CD14-positive monocyte (primary cell): ENCODE results near the gene TAF13. TPM values are rescaled to one million over a fixed set of nuclear protein-coding genes. Genes with fewer than 3 reads are reported as not detected.
"Not testable (repeated sequence)": the region's sequence is repeated elsewhere in the genome, so short reads cannot be mapped to it uniquely, and the experiment has no call there.

ENCODE experiments used
- DNase-seq, 3 donors: peaks; one replicate each; pipeline ENCODE4 v3.0.0-alpha.2; 2011 to 2022
- H2AFZ ChIP-seq: 2 replicates; pipeline ENCODE4 v1.6.0; 2012; ENCODE audit warnings: mild to moderate bottlenecking, low read depth, low read length, inconsistent platforms; ENCODE audit not compliant: insufficient read depth, poor library complexity, severe bottlenecking
- H3K27ac ChIP-seq, 2 donors: 1 replicate in 1 of 2; 2 replicates in 1 of 2; pipeline ENCODE4 v1.5.1; 2012 to 2013; ENCODE audit warnings: low read length in 2 of 2, control low read depth in 1 of 2, inconsistent platforms in 1 of 2, low read depth in 1 of 2, mild to moderate bottlenecking in 1 of 2
- H3K27me3 ChIP-seq, 2 donors: one replicate each; pipeline versions ENCODE4 v1.6.0 to v1.6.1; 2011 to 2013; ENCODE audit warnings: low read length in 2 of 2; ENCODE audit not compliant: control insufficient read depth in 2 of 2, insufficient read depth in 2 of 2
- H3K36me3 ChIP-seq, 2 donors: replicated peaks in 1 of 2; 1 replicate in 1 of 2; 2 replicates in 1 of 2; pipeline versions ENCODE4 v1.5.1 to v1.6.1; 2012 to 2013; ENCODE audit warnings: low read length in 2 of 2, control low read depth in 1 of 2, inconsistent platforms in 1 of 2, mild to moderate bottlenecking in 1 of 2; ENCODE audit not compliant: insufficient read depth in 2 of 2, control insufficient read depth in 1 of 2
- H3K4me1 ChIP-seq, 2 donors: 1 replicate in 1 of 2; 2 replicates in 1 of 2; pipeline versions ENCODE4 v1.5.1 to v1.6.1; 2012 to 2013; ENCODE audit warnings: low read length in 2 of 2, control low read depth in 1 of 2, inconsistent platforms in 1 of 2, mild to moderate bottlenecking in 1 of 2, moderate library complexity in 1 of 2; ENCODE audit not compliant: insufficient read depth in 2 of 2, control insufficient read depth in 1 of 2
- H3K4me2 ChIP-seq: replicated peaks from 2 replicates; pipeline ENCODE3; 2012; ENCODE audit warnings: low read length, moderate library complexity, mild to moderate bottlenecking; ENCODE audit not compliant: poor library complexity, severe bottlenecking; ENCODE audit errors: extremely low read depth
- H3K4me3 ChIP-seq, 3 experiments: fragments of 200-600 bp in 1 of 3; sonication (generic) in 1 of 3; replicated peaks in 1 of 3; 1 replicate in 2 of 3; 2 replicates in 1 of 3; pipeline ENCODE4 v1.5.1; 2011 to 2013; ENCODE audit warnings: low read length in 3 of 3, mild to moderate bottlenecking in 3 of 3, control low read depth in 2 of 3, low read depth in 2 of 3, inconsistent platforms in 1 of 3, moderate library complexity in 1 of 3
- H3K79me2 ChIP-seq: 2 replicates; pipeline ENCODE4 v1.6.0; 2012; ENCODE audit warnings: mild to moderate bottlenecking, control low read depth, inconsistent platforms, low read length, moderate library complexity; ENCODE audit not compliant: insufficient read depth
- H3K9ac ChIP-seq: 2 replicates; pipeline ENCODE4 v1.6.0; 2017; ENCODE audit warnings: low read length, mild to moderate bottlenecking; ENCODE audit not compliant: insufficient read depth, poor library complexity, severe bottlenecking
- H3K9me3 ChIP-seq, 2 donors: replicated peaks in 1 of 2; 1 replicate in 1 of 2; 2 replicates in 1 of 2; pipeline versions ENCODE4 v1.5.1 to v1.6.1; 2012 to 2013; ENCODE audit warnings: low read length in 2 of 2, control low read depth in 1 of 2; ENCODE audit not compliant: control insufficient read depth in 1 of 2, insufficient read depth in 1 of 2
- H4K20me1 ChIP-seq: 2 replicates; pipeline ENCODE4 v1.6.0; 2012; ENCODE audit warnings: mild to moderate bottlenecking, low read length, control low read depth, moderate library complexity; ENCODE audit not compliant: insufficient read depth
- H3K27ac Mint-ChIP-seq, 7 donors: one replicate each; pipeline ENCODE4 v1.8.0; 2020; ENCODE audit warnings: mild to moderate bottlenecking in 7 of 7, mixed read lengths in 7 of 7, moderate library complexity in 6 of 7, inconsistent platforms in 2 of 7
- H3K27me3 Mint-ChIP-seq, 3 donors: one replicate each; pipeline ENCODE4 v1.8.0; 2021 to 2022; ENCODE audit warnings: low read depth in 3 of 3, mild to moderate bottlenecking in 3 of 3, mixed read lengths in 3 of 3, moderate library complexity in 3 of 3, inconsistent platforms in 1 of 3
- H3K36me3 Mint-ChIP-seq, 2 donors: one replicate each; pipeline ENCODE4 v1.8.0; 2020; ENCODE audit warnings: mixed read lengths in 2 of 2, inconsistent platforms in 1 of 2, mild to moderate bottlenecking in 1 of 2
- H3K4me1 Mint-ChIP-seq: one replicate; pipeline ENCODE4 v1.8.0; 2020; ENCODE audit warnings: mild to moderate bottlenecking, mixed read lengths
- H3K4me3 Mint-ChIP-seq, 2 donors: one replicate each; pipeline ENCODE4 v1.8.0; 2020; ENCODE audit warnings: mild to moderate bottlenecking in 2 of 2, mixed read lengths in 2 of 2, moderate library complexity in 1 of 2
- H3K9me3 Mint-ChIP-seq, 7 donors: one replicate each; pipeline ENCODE4 v1.8.0; 2020 to 2022; ENCODE audit warnings: mixed read lengths in 7 of 7, mild to moderate bottlenecking in 6 of 7, moderate library complexity in 6 of 7, inconsistent platforms in 2 of 7
- CTCF ChIP-seq: fragments of 200-600 bp; IDR thresholded peaks from one replicate; pipeline ENCODE4 v1.8.0; 2022; ENCODE audit warnings: antibody characterized with exemption, mild to moderate bottlenecking
- WGBS: methylation state at CpG from one replicate; pipeline ENCODE4 v1.1.5; 2013; ENCODE audit warnings: missing lambda C conversion rate; ENCODE audit not compliant: insufficient coverage; 5-methylcytosine and 5-hydroxymethylcytosine counted together
- intact Hi-C, 2 donors: fragments of 100-400 bp; cut with micrococcal nuclease; formaldehyde crosslinking; loops; one replicate each; pipeline versions ENCODE4 v1.15.0 to v1.15.1; 2023
- polyA plus RNA-seq, 3 donors: library from polyadenylated mRNA; depleted of rRNA in 1 of 3; unstranded in 2 of 3; stranded (reverse) in 1 of 3; fragments of 300-500 nt in 2 of 3; fragments of >200 nt in 1 of 3; fragmentation: Illumina TruSeq in 2 of 3; gene quantifications; 1 replicate in 2 of 3; 2 replicates in 1 of 3; pipeline ENCODE4 v1.2.3, GENCODE V29; 2012 to 2021

Gene TAF13
- polyA plus RNA-seq, 3 donors: 1.2 to 17.7 (median 5.2) TPM

DNA sequence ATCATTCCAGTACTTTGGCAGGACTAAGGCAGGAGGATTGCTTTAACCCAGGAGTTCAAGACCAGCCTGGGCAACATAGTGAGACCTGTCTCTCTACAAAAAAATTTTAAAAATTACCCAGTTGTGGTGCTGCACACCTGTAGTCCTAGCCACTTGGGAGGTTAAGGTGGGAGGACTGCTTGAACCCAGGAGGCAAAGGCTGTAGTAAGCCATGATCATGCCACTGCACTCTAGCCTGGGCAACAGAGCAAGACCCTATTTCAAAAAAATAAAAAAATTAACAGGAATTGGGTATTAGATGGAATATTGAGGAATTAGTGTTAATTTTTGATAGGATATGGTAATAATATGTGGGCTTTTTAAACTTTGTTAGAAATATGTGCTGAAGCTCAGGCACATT, 16.8 kb downstream of the TAF13 start:
- H3K27me3 Mint-ChIP-seq: peaks cover 2 to 5% (median 2%) of the 10 kb centered on the region in 3 donors

GRCh38 chr1:109056064-109056463, 19.7 kb downstream of the TAF13 start:
- Mint-ChIP-seq H3K4me3 (no peak overlapping the region), H3K4me1 (no peaks in the 10 kb centered on the region), H3K27ac (no peak overlapping the region), H3K27me3 (peaks cover 2 to 6% (median 5%) of the 10 kb centered on the region in 3 donors), H3K36me3 (peaks cover 0 to 2% of the 10 kb centered on the region in 2 donors), H3K9me3 (peaks cover 0 to 9% (median 5%) of the 10 kb centered on the region in 7 donors)
- Histone ChIP-seq H3K36me3 (no peaks in the 10 kb centered on the region), H2AFZ (no peak overlapping the region), H3K27ac (no peak overlapping the region), H3K9ac (no peak overlapping the region), H3K79me2 (no peaks in the 10 kb centered on the region), H3K27me3 (no peaks in the 10 kb centered on the region), H3K4me2 (no peak overlapping the region), H3K9me3 (no peaks in the 10 kb centered on the region), H4K20me1 (no peaks in the 10 kb centered on the region), H3K4me3 (no peak overlapping the region), H3K4me1 (no peaks in the 10 kb centered on the region)
- no peak for DNase-seq
- intact Hi-C loops: no loop called here
- TF ChIP-seq CTCF: no peak
- WGBS: 100% methylated on average over 2 of the region's 3 CpGs

More for the DNA sequence above, 16.8 kb downstream of the TAF13 start:
- no peak for DNase-seq
- Histone ChIP-seq H3K4me3 (no peak overlapping the region), H3K4me1 (no peaks in the 10 kb centered on the region), H3K79me2 (no peaks in the 10 kb centered on the region), H3K27ac (no peak overlapping the region), H3K9me3 (no peaks in the 10 kb centered on the region), H2AFZ (no peak overlapping the region), H3K4me2 (no peak overlapping the region), H3K27me3 (no peaks in the 10 kb centered on the region), H3K36me3 (peaks cover 6 to 20% of the 10 kb centered on the region in 2 donors), H4K20me1 (no peaks in the 10 kb centered on the region), H3K9ac (no peak overlapping the region)
- no peak for TF ChIP-seq CTCF
- intact Hi-C loops: no loop called here
- peaks cover 0 to 3% (median 0%) of the 10 kb centered on the region in 7 donors for H3K9me3 Mint-ChIP-seq
- peak overlapping the region in 1 of 7 donors; percentile 43 for H3K27ac Mint-ChIP-seq
- no peaks in the 10 kb centered on the region for H3K4me1 Mint-ChIP-seq
- no peak overlapping the region for H3K4me3 Mint-ChIP-seq
- H3K36me3 Mint-ChIP-seq: peaks cover 5 to 16% of the 10 kb centered on the region in 2 donors

GRCh38 chr1:109052145-109052544, 23.7 kb downstream of the TAF13 start:
- not testable (repeated sequence) for H3K79me2 ChIP-seq, H4K20me1 ChIP-seq, H3K27ac ChIP-seq, H2AFZ ChIP-seq, H3K27ac Mint-ChIP-seq, H3K4me3 ChIP-seq, H3K9ac ChIP-seq, H3K36me3 Mint-ChIP-seq, H3K4me1 Mint-ChIP-seq, H3K27me3 ChIP-seq, DNase-seq, H3K36me3 ChIP-seq, H3K9me3 ChIP-seq, H3K4me1 ChIP-seq, H3K4me3 Mint-ChIP-seq, H3K4me2 ChIP-seq
- intact Hi-C loops: loop anchor here in 1 of 2 donors (5.0 kb wide), 1 partner anchor 85 kb away; no protein-coding TSS in a partner anchor
- Mint-ChIP-seq H3K9me3 (peaks cover 0 to 14% (median 6%) of the 10 kb centered on the region in 7 donors), H3K27me3 (peaks cover 2 to 13% (median 8%) of the 10 kb centered on the region in 3 donors)
- WGBS: 100% methylated on average over 2 of the region's 3 CpGs
